Stimulated activated CD4-positive, alpha-beta T cell treated with anti-CD3 and anti-CD28 coated beads, TNF-alpha, amount 100 ng/mL, for 4 hours (primary cell): ENCODE data around the gene IL17RC.
A peak's percentile ranks its signal among the peaks of the same experiment; 100 is the strongest.
"Not testable (repeated sequence)": the region's sequence is repeated elsewhere in the genome, so short reads cannot be mapped to it uniquely, and the experiment has no call there.

Source experiments
- DNase-seq, 3 experiments: peaks; one replicate each; pipeline ENCODE4 v3.0.0-alpha.2; 2020; ENCODE audit warnings: low read depth in 3 of 3

IL17RC gene

DNA sequence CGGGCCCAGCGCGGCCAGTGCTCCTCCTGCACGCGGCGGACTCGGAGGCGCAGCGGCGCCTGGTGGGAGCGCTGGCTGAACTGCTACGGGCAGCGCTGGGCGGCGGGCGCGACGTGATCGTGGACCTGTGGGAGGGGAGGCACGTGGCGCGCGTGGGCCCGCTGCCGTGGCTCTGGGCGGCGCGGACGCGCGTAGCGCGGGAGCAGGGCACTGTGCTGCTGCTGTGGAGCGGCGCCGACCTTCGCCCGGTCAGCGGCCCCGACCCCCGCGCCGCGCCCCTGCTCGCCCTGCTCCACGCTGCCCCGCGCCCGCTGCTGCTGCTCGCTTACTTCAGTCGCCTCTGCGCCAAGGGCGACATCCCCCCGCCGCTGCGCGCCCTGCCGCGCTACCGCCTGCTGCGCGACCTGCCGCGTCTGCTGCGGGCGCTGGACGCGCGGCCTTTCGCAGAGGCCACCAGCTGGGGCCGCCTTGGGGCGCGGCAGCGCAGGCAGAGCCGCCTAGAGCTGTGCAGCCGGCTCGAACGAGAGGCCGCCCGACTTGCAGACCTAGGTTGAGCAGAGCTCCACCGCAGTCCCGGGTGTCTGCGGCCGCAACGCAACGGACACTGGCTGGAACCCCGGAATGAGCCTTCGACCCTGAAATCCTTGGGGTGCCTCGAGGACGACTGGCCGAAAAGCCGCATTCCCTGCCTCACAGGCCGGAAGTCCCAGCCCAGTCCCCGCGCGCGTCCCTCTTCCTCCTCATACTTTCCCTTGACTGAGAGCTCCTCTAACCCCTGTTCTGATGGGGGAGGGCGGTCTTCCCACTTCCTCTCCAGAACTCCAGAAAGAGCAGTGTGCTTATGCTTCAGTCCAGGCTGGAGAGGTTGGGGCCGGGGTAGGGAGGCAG, 1.4 kb upstream of the IL17RC start:
- no peak for DNase-seq

DNA sequence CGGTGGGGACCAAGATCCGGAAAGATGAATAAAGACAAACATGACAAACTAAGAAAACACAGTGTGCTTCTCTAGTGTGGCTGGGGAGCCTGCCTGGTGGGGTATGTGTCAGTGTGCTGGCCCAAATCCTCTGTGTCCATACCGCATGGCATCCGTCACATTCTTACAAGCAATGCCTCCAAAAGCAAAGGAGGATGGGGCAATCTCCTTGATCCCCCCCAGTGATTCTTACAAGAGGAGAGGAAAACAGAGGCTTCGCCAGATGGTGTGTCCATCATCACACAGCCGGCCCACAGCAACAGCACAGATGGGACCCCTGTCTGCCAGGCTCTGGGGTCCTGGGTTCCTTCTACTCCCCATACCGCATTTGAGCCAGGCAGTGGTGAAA, 558 bp upstream of the IL17RC start:
- DNase-seq: no peak

DNA sequence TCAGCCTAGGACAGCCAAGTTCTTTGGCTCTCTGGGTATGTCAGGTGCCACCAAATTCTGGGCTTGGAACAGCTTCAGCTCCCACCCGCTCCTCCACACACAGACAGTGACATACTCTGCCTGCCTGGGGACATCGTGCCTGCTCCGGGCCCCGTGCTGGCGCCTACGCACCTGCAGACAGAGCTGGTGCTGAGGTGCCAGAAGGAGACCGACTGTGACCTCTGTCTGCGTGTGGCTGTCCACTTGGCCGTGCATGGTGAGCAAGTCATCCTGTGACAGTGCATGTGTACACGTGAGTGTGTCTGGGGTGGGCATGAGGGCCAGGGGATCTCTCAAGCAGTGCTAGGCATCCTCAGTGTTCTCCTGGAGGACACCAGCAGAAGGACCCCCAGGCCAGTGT, 922 bp downstream of the IL17RC start:
- no peak for DNase-seq

DNA sequence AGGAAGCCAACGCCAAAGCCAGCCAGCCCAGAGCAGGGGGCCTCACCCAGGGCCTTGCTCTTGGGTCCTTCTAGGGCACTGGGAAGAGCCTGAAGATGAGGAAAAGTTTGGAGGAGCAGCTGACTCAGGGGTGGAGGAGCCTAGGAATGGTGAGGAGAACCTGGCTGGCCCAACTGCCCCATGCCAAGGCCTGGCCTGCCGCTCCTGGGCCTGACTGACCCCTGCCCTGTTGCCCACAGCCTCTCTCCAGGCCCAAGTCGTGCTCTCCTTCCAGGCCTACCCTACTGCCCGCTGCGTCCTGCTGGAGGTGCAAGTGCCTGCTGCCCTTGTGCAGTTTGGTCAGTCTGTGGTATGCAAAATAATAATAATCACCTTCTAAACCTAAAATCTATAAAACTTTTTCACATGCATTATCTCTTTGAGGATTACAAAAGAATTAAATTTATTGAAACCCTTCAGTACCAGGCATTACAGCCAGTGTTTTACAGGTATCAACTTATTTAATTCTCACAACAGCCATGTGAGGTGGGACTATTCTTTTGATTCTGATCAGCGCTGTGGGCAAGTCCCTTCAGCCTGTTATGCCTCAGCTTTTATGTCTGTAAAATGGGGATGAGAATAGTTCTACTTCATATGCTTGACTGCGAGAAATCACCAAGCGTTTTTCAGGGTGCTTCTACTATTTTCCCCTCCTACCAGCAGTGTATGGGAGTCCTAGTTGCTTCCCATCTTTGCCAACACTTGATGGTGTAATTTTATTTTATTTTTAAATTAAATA, 1.6 kb downstream of the IL17RC start:
- no peak for DNase-seq

DNA sequence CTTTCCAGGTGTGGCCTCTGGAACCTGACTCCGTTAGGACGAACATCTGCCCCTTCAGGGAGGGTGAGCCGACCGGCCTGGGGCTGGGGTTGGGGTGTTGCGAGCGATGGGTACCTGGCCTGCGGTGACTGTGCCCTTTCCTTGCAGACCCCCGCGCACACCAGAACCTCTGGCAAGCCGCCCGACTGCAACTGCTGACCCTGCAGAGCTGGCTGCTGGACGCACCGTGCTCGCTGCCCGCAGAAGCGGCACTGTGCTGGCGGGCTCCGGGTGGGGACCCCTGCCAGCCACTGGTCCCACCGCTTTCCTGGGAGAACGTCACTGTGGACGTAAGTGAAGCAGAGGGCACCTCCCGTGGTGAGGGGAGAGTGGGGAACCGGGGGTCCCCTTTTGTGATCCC, 11.3 kb downstream of the IL17RC start:
- no peak for DNase-seq

DNA sequence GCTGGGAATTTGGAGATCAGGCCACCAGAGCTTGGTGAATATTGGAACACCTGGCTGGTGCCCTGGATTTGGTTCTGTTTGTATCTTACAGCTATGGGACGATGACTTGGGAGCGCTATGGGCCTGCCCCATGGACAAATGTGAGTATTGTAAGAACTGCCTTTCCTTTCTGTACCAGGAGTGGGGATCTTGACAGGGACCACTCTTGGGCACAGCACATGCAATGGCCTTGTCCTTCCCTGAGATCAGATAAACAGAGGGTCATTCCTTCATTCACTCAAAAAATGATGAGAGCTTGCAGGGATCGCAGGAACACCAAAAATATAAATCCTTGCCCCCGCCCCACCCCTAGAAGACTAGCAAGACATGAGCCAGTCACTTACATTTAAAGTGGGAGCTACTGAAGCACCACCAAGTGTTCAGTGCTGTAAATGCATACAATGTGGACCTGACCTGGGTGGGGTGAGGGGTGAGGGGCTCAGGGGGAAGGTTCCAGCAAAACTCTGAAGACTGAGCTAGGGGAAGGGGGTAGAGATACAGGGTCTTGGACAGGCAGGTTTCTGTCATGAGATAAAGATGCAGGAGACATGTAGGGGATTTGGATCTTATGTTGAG, 14.0 kb downstream of the IL17RC start:
- DNase-seq: no peak

DNA sequence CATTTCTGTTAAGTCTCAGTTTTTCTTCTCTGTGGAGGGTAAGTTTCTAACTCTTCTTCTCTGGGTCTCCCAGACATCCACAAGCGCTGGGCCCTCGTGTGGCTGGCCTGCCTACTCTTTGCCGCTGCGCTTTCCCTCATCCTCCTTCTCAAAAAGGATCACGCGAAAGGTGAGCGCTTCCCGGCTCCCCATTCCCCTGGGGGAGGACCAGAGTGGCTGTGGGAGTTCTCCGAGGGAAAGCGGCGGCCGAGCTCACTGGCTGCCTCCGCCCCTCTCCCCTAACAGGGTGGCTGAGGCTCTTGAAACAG, 15.6 kb downstream of the IL17RC start:
- no peak for DNase-seq

DNA sequence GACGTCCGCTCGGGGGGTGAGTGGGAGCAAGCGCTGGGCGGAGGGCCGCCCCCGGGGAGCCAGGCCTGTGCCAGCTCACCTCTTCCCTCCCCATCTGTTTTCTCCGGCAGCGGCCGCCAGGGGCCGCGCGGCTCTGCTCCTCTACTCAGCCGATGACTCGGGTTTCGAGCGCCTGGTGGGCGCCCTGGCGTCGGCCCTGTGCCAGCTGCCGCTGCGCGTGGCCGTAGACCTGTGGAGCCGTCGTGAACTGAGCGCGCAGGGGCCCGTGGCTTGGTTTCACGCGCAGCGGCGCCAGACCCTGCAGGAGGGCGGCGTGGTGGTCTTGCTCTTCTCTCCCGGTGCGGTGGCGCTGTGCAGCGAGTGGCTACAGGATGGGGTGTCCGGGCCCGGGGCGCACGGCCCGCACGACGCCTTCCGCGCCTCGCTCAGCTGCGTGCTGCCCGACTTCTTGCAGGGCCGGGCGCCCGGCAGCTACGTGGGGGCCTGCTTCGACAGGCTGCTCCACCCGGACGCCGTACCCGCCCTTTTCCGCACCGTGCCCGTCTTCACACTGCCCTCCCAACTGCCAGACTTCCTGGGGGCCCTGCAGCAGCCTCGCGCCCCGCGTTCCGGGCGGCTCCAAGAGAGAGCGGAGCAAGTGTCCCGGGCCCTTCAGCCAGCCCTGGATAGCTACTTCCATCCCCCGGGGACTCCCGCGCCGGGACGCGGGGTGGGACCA, 16.1 kb downstream of the IL17RC start:
- peak; percentile 74 to 86 (median 85) for DNase-seq

DNA sequence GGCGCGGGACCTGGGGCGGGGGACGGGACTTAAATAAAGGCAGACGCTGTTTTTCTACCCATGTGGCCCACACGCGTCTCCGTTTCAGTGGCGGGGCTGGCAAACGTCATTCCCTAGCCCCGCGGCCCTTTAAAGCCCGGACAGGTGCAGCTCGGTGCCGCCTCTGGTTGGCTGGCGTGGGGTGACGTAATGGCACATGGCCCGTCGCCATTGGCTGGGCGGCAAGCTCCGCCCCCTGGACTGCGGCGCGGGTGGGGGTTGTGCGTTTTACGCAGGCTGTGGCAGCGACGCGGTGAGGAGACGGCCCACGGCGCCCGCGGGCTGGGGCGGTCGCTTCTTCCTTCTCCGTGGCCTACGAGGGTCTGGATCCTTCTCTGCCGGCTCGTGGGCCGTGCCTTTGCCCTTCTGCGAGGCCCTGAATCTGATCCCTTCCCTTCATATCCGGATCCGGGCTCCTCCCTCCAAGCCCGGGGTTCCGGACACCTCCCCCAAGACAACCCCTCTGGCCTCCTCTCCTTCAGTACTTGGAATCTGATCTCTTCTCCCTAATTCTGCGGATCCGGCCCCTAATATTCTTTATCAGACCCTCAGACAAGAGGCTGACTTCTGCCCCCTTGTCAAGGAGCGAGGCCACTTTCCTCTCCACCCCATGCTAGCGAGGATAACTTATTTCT, 16.8 kb downstream of the IL17RC start, which contains the start of gene CRELD1:
Gene CRELD1 (plus strand): TSS at position 274 of the 674 bp plus-strand sequence. CDS start 605 bp downstream, outside the sequence.
- peak; percentile 93 to 98 (median 96) for DNase-seq

DNA sequence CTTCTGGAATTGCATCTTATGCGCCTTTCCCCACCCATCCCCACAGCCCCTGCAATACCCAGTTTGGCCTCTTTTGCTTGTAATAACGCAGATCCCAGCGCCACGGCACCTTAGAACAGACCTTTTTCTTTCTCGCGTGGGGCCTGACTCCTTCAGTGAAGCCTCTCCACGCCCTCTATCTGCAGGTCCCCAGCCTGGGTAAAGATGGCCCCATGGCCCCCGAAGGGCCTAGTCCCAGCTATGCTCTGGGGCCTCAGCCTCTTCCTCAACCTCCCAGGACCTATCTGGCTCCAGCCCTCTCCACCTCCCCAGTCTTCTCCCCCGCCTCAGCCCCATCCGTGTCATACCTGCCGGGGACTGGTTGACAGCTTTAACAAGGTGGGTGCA, 17.3 kb downstream of the IL17RC start:
- no peak for DNase-seq

DNA sequence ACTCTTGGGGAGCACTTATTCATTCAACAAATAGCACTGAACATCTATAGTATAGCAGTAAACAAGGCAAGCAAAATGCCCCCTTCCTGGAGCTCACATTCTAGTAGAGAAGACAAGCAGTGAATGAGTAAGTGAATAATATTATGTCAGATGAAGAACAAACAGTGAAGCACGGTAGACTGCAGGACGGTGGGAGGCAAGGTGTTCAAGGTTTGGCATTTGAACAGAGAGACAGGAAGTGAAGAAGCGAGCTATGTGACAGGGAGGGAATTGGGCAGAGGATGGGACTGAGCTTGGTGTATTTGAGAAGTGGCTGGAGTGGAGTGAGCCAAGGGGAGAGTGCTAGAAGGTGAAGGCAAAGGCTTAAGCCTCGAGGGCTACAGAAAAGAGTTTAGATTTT, 18.1 kb downstream of the IL17RC start:
- no peak for DNase-seq

DNA sequence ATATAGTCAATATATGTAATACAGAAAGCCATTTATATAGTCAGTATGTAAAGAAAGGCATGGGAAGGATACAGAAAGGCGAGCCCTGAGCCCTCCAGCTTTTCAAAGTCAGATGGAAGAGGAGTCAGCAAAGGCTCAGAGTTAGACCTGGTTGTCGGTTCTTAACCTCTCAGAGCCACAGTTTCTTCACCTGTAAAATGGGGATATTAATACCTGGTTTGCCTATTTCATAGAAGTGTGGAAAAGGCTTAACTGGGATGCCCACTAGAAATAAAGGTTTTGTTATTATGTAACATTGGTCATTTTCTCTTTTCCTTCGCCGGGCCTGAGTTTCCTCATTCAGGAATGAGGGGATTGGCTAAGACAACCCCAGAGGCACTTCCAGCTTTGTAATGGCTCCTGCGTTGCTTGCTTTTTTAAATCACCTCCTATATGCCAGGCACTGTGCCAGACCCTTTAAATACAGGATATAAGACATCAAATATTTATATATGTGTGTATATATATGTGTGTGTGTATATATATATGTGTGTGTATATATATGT, 19.1 kb downstream of the IL17RC start:
- DNase-seq: no peak

DNA sequence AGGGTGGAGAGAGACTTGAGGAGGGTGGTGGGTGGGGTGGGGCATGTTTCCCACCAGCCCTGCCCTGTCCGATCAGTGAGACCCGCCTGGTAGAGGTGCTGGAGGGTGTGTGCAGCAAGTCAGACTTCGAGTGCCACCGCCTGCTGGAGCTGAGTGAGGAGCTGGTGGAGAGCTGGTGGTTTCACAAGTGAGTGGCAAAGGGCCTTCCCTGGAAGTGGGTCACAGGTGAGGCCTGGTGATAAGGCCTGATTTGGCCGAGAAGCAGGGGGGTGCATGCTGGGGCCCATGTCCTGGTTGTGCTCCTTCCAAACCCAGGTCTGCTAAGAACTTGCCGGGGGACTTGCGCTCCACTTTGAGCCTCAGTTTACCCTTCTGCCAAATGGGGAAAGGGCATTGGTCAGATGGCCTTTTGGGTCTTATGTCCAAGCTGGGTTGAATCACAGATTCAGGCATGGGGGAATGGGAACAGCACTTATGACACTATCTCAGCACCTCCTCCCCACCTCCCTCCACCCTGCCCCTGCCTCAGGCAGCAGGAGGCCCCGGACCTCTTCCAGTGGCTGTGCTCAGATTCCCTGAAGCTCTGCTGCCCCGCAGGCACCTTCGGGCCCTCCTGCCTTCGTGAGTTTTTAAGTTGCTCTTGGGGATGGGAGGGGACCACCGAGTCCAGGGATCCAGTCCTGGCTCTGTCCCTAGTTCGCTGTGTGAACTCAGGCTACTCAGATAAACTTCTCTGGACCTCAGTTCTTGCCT, 20.8 kb downstream of the IL17RC start:
- no peak for DNase-seq

DNA sequence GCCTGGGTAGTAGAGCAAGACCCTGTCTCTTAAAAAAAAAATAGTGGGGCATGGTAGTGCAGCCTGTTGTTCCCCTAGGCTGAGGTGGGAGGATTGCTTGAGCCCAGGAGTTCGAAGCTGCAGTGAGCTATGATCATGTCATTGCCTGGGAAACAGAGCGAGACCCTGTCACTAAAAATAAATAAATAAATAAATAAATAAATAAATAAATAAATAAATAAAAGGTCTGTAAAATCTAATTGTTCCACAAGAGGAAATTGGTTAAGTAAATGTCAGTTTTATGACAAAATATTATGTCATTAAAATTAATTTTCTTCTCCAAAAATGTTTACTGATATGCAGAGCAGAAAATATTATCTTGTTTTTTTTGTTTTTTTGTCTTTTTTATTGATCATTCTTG, 22.1 kb downstream of the IL17RC start:
- no peak for DNase-seq

DNA sequence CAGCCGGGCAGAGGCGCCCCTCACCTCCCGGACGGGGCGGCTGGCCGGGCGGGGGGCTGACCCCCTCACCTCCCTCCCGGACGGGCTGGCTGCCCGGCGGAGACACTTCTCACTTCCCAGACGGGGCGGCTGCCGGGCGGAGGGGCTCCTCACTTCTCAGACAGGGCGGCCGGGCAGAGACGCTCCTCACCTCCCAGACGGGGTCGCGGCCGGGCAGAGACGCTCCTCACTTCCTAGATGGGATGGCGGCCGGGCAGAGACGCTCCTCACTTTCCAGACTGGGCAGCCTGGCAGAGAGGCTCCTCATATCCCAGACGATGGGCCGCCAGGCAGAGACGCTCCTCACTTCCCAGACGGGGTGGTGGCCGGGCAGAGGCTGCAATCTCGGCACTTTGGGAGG, 23.0 kb downstream of the IL17RC start:
- not testable (repeated sequence) for DNase-seq

DNA sequence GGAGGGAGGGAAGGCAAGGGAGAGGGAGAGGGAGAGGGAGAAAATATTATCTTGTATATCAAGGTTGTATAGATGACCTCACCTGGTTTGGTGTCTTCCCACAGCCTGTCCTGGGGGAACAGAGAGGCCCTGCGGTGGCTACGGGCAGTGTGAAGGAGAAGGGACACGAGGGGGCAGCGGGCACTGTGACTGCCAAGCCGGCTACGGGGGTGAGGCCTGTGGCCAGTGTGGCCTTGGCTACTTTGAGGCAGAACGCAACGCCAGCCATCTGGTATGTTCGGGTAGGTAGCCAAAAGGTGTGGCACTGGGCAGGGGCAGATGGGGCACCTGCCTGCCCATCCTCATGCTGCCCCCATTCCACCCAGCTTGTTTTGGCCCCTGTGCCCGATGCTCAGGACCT, 23.8 kb downstream of the IL17RC start:
- no peak for DNase-seq

DNA sequence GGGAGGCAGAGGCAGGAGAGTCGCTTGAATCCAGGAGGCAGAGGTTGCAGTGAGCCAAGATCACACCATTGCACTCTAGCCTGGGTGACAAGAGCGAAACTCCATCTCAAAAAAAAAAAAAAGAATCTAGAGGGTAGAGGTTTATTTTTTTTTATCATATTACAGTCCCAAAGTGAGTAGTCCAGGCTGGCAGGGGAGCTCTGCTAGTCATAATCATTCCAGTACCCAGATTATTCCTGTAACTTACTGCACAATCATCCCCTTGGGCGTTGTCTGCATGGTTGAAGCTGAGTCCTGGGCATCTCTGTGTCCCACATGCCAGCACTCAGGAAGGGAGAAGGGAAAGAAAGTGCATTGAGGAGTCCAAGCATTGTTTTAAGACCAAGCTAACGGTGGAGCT, 25.3 kb downstream of the IL17RC start:
- no peak for DNase-seq

DNA sequence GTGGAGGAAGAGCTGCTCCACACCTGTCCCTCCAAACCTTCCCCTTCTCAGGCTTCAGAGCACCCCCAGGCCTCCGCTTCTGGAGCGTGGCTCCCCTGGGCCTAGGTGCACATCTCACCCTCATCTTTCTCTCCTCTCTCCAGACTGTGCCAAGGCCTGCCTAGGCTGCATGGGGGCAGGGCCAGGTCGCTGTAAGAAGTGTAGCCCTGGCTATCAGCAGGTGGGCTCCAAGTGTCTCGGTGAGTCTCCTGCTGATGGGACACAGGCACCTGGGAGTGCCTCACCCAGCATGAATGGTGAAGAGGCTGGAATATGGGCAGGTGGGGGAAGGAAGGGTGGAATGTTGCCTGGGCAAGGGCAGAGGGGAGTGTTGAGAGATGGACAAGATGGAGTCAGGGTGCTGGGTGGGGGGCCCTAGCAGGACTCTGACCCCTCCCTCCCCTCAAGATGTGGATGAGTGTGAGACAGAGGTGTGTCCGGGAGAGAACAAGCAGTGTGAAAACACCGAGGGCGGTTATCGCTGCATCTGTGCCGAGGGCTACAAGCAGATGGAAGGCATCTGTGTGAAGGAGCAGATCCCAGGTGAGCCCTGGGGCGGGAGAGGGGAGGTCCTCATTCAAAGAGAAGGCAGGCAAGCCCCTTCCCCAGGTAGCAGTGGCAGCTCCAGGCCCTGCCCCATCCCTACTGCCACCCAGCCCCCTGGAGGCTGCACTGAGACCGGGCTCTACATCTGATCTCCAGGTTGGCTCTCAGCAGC, 26.2 kb downstream of the IL17RC start:
- DNase-seq: no peak

DNA sequence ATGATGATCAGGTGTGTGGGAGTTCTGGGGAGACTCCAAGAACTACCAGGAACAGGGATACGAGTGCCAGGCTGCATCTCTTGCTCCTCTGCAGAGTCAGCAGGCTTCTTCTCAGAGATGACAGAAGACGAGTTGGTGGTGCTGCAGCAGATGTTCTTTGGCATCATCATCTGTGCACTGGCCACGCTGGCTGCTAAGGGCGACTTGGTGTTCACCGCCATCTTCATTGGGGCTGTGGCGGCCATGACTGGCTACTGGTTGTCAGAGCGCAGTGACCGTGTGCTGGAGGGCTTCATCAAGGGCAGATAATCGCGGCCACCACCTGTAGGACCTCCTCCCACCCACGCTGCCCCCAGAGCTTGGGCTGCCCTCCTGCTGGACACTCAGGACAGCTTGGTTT, 27.4 kb downstream of the IL17RC start:
- no peak for DNase-seq

DNA sequence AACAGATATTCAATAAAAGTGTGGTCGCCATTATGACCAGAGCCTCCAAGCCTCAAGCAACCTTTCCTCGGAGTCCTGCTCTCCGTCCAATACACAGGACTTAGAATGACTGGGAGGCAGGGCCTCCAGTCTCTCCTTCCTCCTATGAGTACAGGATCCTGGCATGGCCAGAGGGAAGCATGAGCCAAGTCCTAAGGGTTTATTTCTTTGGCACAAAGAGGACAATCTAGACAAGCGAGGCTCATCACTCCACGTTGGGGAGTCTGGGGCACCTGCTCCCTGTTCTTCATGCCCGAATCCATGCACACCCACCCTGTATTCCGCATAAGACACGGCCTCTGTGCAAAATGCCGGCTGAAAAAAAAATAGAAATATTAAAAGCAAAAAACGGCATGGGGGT, 28.5 kb downstream of the IL17RC start:
- no peak for DNase-seq
